Pons (tissue), 1 donor: ENCODE measurements around the gene WDR54.
A peak's percentile ranks its signal among the peaks of the same experiment; 100 is the strongest.

Experiments used
- DNase-seq: peaks from one replicate; pipeline ENCODE4 v3.0.0-alpha.2; 2016; ENCODE audit warnings: low spot score

WDR54 gene, protein sequence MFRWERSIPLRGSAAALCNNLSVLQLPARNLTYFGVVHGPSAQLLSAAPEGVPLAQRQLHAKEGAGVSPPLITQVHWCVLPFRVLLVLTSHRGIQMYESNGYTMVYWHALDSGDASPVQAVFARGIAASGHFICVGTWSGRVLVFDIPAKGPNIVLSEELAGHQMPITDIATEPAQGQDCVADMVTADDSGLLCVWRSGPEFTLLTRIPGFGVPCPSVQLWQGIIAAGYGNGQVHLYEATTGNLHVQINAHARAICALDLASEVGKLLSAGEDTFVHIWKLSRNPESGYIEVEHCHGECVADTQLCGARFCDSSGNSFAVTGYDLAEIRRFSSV

DNA sequence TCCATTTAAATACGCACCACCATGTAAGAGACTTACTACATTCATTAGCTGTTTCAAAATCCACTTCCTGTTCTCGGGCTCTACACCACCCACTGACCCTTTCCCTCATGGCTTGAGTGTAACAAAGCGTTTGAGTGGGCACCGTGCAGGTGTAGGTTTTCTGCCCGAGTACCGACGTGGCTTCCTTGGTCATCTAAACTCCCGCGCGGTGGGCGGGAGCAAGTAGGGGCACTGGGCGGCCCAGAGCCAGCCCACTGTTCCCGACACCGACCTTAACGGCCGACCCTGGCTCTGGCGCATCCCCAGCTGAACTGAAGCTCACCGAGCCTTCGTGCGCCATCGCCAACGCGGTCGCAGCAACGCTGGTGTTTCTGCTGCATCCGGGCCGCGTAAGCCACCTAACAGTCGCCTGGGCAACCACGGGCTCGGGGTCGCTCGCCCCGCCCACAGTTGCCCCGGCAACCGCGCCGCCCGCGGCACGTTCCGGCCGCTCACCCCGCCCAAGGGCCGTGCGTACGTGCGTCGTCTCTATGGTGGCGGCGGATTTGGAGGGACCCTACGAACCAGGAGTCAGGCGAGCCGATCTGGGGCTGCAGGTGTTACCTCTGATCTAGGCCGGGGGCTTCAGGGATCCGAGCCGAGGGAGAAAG, at the start of gene WDR54, which contains the start of gene C2orf81:
Gene WDR54 (plus strand): TSS at position 510 of the 650 bp plus-strand sequence. CDS start 424 bp downstream, outside the sequence.
Gene C2orf81 (minus strand): TSS at position 399 of the 650 bp plus-strand sequence. CDS start 59 bp downstream, at position 340.
- peak; percentile 44 for DNase-seq

DNA sequence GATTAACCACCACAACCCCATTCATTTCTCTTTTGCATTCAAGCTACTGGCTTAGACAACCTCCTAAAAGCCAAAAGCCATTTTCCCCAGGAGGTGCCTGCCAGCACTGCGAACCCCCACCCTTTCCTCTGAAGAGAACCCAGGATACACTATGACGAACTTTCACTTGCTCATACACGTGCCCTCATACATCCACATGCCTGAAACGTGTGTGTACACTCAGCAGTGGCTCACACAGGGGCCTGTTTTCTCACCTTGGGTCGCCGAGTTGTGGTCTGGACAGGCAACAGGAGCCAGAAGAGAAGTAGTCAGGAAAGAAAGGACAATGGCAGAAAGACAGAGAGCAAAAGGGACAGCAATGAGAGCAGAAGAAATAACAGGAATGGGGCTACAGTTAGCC, 48.9 kb upstream of the WDR54 start:
- DNase-seq: no peak

DNA sequence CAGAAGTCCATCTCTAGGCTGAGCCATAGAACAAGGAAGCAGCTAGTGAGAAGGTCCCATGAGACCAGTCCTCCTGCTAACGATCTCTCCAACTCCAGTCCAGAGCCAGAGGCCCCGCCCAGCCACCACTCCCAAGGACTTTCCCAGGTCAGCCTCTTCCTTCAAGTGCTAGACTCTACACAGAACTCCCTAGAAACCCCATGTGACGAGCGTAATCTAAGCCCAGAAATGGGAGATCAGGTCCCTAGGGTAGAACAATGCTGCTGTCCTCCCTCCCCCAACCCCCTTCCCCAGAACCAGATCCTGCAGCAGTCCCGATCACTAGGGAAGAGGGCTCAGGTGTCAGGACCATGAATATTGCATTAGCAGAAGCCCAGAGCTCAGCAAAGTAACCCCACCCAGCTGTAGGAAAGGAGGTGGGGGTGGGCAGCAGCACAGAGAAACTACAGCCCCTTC, 48.3 kb upstream of the WDR54 start:
- no peak for DNase-seq

DNA sequence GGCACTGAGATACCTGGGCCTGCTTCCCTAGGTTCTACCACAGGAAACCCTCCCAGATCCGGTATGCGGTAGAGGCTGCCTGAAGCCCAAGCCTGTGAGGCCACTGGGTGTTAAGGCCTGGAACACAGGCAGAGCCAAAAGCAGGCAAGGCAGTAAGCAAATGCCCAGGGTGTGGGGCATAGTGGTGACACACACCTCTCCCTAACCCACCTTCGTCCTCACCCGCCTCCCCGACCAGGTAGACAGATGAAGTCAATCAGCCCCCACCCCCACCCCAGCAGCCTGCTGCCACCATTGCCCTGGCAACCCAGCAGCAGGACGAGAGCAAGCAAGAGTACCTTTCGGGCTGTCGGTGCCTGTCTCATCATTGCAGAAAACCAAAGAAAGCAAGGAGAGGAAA, 47.5 kb upstream of the WDR54 start:
- no peak for DNase-seq

DNA sequence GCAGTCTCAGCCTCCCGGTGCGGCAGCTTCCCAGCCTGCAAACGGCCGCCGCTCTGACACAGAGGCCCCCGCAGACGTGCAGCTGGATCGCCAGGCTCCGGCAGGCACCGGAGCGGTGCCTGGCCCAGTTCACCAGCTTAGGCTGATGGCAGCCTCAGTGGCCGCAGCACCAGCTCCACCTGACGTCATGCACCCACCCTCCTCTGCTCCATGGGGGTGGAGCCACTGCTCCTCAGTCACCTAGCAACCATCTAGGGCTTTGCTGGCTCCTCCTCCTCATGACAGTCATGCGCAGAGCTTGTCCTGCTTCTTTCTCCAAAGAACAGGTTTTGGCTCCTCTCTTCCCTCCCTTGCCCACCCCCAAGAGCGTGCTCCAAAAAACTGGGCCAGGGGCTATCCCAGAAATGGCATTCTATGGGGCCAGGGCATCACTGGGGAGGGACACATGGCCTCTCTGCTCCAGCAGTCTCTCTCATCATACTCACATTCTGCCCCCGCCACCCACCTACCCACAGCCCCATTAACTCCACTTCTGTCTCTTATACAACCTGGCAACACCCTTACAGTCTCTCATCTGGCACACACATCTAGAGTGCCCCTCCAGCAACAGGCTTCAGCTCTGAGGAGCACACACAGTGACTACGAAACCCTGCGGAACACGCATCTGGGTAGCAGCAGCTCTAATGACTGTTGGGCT, 46.9 kb upstream of the WDR54 start:
- peak; percentile 98 for DNase-seq

DNA sequence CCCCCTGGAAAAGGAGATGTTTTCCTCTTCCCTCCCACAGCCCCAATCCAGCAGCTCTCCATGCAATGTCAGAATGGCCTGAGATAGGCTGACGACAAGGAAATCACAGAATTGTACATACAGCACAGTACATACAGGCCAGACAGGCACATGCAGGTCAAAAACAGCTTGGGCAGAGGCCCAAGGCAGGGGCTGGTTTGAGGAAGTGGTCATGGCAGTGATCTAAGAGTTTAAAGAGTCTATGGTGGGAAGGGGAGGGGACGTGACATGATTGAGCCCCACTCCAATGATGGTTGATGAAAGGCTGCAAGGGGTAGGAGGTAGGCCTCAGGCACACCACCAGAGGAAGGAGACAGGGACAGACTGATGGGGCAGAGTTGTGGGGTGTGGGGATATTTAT, 45.7 kb upstream of the WDR54 start:
- DNase-seq: no peak

DNA sequence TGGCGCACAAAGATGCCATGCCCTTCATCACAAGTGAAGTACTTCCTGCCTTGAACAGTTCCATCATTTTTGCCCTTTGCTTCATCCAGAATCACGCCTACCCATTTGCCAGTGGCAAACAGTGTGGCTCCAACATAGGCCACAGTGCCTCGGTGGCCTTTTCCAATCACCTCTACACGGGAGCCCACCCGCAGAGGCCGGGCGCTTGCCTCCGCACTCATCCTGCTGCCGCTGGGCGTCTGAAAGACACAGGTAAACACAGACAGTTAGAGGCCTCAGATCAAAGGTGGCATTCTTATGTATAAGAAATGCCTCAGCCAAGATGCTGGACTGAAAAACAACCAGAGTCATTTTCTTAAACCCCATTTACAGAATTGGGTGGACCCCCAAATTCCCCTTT, 43.5 kb upstream of the WDR54 start:
- no peak for DNase-seq

DNA sequence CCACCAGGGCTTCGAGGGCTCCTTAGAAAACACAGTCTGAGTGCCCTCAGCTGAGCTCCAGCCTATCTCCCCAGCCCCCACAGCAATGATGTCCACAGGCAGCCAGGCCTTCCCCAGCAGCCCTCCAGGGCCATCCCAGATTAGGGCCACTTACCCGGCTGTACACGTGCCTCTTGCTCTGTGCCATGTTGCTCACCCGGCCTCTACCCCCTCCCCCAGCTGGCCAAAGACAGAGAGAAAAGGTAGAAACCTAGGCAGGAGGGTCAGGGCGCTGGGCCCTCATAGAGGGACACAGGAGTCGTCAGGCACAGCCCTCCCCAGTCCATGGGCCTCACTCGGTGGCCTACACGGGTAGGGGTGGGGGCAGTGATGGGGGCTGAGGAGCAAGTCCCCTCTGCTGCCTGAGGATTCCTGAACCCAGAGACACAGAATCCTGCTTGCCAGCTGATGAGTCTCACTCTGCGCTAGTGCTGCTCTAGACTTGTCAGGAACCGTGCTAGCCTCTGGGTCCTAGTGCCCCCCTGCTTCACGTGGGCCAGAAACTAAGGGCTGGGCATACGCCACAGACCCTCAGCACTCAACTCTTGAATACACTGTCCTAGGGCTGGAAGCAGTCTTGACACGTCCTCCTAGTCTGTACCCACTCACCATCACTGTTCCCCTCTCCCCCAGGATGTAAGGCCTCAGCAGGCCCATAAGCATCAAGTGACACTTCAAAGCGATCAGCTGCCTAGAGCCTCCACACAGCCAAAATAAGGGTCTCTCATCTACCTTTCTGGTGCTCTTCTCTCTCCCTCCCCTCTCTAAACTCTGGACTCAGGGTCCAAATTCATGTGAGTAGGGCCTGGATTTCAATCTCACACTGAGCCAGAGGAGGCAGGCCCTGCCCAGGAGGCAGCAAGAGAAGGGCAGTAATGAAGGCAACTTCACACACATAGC, 41.4 kb upstream of the WDR54 start, which contains the start of gene DCTN1:
Gene DCTN1 (minus strand): TSS at position 461 of the 939 bp plus-strand sequence. CDS start 274 bp downstream, at position 187.
- peak; percentile 85 for DNase-seq

DNA sequence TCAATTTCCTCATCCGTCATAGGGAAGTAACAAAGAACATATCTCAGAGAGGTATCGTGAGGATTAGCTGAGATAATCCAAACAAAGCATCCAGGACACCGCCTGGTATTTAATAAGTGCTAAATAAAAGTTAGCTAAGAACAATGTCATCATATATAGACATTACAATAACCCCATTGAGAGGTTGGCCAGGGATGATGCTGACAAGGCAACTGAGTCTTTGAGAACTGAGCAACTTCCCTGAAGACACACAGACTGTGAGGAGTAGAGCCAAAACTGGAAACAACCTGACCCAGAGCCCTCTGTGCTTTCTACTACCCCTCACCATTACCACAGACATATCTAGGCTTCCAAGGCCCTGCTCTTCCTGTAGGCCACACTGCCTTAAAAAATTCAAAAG, 39.8 kb upstream of the WDR54 start:
- no peak for DNase-seq

DNA sequence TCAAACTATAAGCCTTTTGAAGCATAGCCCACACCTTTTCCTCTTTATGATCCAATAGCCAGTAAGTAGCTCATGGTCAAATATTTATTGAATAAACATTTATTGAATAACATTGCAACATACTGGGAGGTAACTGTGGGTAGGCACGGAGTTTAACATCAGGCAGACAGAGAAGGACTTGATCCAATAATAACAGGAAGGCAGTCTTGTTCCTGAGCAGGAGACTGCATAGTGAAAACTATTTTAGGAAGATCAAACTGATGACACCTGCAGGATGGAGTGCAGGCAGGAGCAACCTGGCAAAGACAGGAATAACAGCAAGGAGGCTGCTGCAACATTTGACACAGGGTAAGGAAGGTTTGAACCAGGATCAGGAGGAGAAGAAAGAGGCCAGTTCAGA, 38.3 kb upstream of the WDR54 start:
- no peak for DNase-seq

DNA sequence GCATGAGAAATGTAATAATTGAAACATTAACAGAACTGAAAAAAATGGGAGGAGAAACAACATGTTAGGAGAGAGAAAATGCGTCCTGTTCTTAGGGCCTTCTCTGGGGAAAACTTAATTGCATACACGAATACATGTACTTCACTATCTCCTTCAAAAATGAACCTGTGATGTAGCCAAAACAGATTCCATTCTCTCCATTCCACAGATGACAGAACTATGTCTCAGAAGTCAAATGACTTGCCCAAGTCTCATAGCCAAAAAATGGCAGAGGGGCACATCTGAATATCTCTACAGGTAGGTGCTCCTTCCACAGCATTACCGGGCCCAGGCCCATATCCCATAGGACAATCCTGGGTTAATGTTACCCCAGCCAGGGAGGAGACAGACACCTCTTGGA, 37.5 kb upstream of the WDR54 start:
- no peak for DNase-seq

DNA sequence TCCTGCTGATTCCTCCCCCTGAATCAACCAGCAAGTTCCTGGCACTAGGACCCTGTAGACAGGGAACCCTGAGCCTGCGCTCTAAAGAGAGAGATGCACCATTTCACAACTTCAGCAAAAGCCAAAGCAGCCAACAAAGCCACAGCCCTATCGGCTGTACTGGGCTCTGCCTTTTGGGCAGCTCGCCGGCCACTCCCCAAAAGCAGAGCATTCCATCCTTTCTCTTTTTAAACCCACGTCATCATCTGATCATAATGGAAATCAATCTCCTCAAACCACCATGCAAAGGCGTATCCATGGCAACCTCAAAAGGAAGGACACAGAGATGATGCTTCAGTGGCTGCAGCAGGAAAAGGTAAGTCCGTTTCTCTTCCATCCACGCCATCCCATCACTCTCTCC, 36.1 kb upstream of the WDR54 start:
- DNase-seq: peak; percentile 89

DNA sequence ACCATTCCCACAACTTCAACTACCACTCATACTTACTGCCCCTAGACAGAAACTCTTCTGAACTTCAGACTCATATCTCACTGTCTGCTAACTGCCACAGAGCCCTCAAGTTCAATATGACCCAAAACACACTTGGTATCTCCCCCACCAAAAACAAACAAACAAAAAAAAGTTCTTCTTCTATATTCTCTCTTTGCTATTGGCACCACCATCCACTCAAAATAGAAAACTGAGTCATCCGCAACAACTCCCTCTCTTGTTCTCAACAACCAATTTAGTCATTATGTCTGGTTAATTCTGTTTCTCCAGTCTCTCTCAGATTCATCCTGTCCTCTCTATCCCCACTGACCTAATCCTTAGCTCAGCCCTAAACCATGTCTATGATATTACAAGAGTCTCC, 34.2 kb upstream of the WDR54 start:
- DNase-seq: peak; percentile 70

DNA sequence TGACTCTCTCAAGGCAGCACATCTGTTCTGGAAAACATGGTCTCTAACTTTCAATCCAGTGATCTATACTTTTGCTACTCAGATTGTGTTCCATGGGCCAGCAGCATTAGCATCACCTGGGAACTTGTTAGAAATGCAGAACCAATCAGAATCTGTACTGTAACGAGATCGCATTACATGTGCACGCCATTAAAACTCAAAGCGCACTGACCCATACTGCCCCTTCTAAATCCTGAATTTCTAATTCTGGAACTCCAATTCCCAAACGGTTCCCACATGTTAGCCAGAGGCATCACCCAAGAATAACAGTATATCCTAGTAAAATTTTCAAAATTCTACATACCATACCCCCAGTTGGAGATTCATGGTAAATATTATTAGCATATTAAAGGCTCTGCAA, 30.9 kb upstream of the WDR54 start:
- DNase-seq: no peak

DNA sequence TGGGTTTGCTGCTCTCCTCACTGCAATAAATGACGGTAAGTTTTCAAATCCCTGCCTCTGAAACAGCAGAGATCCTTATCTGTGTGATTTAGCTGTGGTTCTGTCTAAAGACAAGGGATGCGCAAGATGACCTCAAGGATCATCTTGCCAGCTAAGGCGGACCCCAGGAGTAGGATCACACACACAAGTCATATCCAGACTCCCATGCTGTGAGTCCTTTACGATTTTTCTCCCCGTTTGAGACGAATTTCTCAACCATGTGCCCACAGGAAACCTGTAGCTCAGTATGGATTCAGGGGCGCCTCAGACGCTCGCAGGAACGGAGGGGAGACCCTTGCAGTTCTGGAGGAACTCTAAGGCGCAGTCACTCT, 30.3 kb upstream of the WDR54 start:
- peak; percentile 44 for DNase-seq

DNA sequence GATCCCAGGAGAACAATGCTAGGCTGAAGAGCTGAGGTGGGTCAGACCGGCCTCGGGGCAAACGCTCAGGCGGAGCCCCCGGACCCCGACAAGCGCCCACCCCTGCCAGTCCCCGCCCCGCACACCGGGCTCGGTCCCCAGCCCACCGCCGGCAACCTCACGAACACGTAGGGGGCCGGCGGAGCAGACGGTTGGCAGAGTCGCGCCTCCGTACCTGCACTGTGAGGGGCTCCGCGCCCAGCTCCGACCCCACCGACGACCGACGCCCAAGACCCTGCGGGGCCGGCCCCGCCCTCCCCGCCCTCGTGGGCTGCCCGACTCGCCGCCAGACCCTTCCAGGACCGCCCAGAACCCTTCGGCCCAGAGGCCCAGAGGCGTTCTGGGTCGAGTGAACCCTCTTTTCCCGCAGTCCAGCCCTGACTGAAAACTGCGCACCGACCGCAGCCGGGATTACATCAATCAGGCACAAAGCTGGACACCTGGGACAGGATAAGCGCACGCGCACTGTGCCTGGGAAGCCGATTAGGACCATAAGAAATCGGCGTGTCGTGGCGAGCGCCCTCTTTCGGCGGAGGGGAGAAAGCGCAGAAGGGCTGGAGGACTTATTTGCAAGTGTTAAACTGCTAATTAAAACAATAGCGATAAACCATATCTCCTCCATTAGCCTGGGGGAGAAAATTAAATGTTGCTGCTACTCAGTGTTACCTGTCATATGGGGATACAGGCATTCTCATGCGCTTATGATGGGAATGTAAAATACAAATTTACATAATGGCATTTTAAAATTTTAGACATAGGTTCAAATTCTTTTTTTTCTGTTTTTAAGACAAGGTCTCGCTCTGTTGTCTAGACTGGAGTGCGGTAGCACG, 29.7 kb upstream of the WDR54 start:
- peak; percentile 96 for DNase-seq

DNA sequence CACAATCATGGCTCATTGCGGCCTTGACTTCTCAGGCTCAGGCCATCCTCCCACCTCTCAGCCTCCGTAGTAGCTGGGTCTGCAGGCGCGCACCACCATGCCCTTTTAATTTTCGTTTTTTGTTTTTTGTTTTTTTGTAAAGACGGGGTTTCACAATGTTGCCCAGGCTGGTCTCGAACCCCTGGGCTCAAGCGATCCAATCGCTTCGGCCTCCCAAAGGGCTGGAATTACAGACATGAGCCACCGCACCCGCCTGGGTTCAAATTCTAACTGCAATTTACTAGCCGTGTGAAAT, 29.1 kb upstream of the WDR54 start:
- DNase-seq: no peak

DNA sequence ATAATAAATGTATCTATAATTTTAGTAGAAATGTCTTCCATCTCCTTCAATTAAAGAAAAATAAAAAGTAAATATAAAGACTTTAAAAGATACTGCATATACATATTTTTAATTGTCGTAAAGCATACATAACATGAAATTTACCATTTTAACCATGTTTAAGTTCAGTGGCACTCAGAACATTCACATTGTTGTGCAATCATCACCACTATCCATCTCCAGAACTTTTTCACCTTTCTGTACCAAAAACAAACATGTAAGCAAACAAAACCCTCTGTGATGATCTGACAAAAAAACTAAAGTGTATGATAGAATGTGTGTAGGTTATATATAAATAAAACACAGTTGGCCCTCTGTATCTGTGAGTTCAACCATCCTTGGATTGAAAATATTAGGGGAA, 28.0 kb upstream of the WDR54 start:
- no peak for DNase-seq

DNA sequence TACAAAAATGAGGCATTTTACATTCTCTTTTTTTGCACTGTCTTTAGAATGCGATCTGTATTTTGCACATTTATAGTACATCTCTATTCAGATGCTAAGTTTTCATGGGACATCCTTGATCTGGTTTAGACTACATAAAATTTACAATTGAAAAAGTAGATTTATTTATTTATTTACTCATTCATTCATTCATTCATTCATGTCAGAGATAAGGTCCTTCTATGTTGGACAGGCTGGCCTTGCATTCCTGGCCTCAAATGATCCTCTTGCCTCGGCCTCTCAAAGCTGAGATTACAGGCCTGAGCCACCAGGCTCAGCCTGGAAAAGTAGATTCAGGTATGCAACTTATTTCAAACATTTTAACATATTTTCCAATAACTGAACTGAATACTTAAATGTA, 25.4 kb upstream of the WDR54 start:
- DNase-seq: no peak

DNA sequence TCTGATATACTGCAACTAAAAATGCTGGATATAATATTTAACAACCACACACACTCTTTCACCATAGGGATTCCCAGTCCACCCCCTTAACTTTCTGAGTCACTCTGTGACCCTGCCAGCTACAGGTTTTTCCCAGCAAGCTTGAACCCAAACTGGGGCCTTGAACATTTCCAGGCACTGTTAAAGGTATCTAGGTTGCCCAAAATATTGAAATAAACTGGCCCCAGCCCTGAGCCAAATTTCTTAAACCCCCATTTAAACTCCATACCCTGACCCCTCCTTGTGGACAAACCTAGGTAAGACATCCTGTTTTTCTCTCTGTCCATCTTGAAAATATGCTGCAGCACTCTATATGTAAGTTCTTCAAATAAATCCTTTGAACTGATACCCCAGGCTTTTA, 21.7 kb upstream of the WDR54 start:
- no peak for DNase-seq

DNA sequence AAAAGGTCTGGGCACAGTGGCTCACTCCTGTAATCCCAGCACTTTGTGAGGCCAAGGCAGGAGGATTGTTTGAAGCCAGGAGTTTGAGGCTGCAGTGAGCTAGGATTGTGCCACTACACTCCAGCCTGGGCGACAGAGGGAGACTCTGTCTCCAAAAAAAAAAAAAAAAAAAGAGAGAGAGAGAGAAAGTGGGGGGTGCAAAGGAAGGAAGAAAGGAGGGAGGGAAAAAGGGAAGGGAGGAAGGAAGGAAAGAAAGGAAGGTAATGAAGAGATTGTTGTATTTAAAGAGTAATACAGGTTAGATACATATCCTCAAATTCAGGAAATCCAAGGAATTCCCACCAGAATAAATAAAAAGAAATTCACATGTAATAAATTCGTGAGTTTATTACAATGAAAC, 19.6 kb upstream of the WDR54 start:
- DNase-seq: no peak
